ENCODE measurements around the gene WDR31. TPM values are rescaled to one million over a fixed set of nuclear protein-coding genes. Genes with fewer than 3 reads are reported as not detected.

The WDR31 gene
- total RNA-seq, 4 donors from 2014 or later, result 0.60 to 2.0 (median 0.90) TPM

GRCh38 chr9:113315231-113315630 lies 24.8 kb downstream of the WDR31 start:
- ATAC-seq (ENCODE audit: low FRiP score) (no peak), DNase-seq (ENCODE audit: low spot score) (no peak)

GRCh38 chr9:113313261-113313660 lies 26.8 kb downstream of the WDR31 start:
- DNase-seq (ENCODE audit: low spot score), result no peak
- TF ChIP-seq CTCF (IDR thresholded peaks at IDR 0.05), result no peak
- no peak for ATAC-seq (ENCODE audit: low FRiP score)

More at GRCh38 chr9:113315231-113315630, 24.8 kb downstream of the WDR31 start:
- TF ChIP-seq CTCF (IDR thresholded peaks at IDR 0.05), result no peak

GRCh38 chr9:113311961-113312360 lies 28.1 kb downstream of the WDR31 start:
- DNase-seq (ENCODE audit: low spot score) (no peak), ATAC-seq (ENCODE audit: low FRiP score) (no peak)
- TF ChIP-seq CTCF (IDR thresholded peaks at IDR 0.05), result no peak

- TF ChIP-seq CTCF (IDR thresholded peaks at IDR 0.05), result no peak
- DNase-seq (ENCODE audit: low spot score), result no peak
- ATAC-seq (ENCODE audit: low FRiP score), result no peak
Measured at GRCh38 chr9:113310538-113310937, 29.5 kb downstream of the WDR31 start.

GRCh38 chr9:113309204-113309813 lies 30.8 kb downstream of the WDR31 start:
- DNase-seq (ENCODE audit: low spot score), result no peak
- TF ChIP-seq CTCF (IDR thresholded peaks at IDR 0.05), result no peak
- ATAC-seq (ENCODE audit: low FRiP score), result no peak

GRCh38 chr9:113307396-113307975 lies 32.6 kb downstream of the WDR31 start:
- ATAC-seq (ENCODE audit: low FRiP score) (no peak), DNase-seq (ENCODE audit: low spot score) (no peak)
- TF ChIP-seq CTCF (IDR thresholded peaks at IDR 0.05), result no peak

GRCh38 chr9:113306566-113306965 lies 33.5 kb downstream of the WDR31 start:
- DNase-seq (ENCODE audit: low spot score) (no peak), ATAC-seq (ENCODE audit: low FRiP score) (no peak)
- no peak for TF ChIP-seq CTCF (IDR thresholded peaks at IDR 0.05)

All from omental fat pad (tissue), 4 donors.